Neural progenitor cell (in vitro differentiated cells): ENCODE data around the gene ME2.

Experiments used
- EZH2 ChIP-seq: fragments of 200-600 bp; sonication (generic); IDR thresholded peaks from 2 replicates; pipeline ENCODE4 v1.6.1; 2017; ENCODE audit warnings: antibody characterized with exemption, mild to moderate bottlenecking, moderate library complexity
- EZH2phosphoT487 ChIP-seq: fragments of 200-600 bp; sonication (generic); IDR thresholded peaks from 2 replicates; pipeline ENCODE4 v1.6.1; 2017; ENCODE audit warnings: antibody characterized with exemption
- TF ChIP-seq, protein P1 (sequence below): fragments of 200-600 bp; sonication (generic); IDR thresholded peaks from 2 replicates; pipeline ENCODE4 v1.5.1; 2017; ENCODE audit warnings: antibody characterized with exemption, mild to moderate bottlenecking

DNA sequence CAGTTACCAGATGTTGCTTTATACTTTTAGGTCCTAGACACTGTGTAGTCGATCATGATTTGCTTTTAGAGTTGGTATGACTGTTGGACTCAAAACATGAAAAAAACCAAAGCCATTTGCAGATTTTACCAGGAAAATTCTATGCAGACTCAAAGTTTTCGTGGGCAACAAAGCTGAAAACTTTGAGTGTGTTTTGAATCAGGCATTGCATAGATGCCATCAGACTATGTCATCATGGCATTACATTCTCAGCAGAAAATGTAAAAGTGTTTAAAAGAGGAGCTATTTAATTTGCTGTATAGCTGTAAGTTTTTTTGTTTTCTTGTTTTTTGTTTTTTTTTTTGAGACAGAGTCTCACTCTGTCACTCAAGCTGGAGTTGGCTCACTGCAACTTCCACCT is 45.5 kb downstream of the ME2 start:
- TF ChIP-seq, protein P1, sequence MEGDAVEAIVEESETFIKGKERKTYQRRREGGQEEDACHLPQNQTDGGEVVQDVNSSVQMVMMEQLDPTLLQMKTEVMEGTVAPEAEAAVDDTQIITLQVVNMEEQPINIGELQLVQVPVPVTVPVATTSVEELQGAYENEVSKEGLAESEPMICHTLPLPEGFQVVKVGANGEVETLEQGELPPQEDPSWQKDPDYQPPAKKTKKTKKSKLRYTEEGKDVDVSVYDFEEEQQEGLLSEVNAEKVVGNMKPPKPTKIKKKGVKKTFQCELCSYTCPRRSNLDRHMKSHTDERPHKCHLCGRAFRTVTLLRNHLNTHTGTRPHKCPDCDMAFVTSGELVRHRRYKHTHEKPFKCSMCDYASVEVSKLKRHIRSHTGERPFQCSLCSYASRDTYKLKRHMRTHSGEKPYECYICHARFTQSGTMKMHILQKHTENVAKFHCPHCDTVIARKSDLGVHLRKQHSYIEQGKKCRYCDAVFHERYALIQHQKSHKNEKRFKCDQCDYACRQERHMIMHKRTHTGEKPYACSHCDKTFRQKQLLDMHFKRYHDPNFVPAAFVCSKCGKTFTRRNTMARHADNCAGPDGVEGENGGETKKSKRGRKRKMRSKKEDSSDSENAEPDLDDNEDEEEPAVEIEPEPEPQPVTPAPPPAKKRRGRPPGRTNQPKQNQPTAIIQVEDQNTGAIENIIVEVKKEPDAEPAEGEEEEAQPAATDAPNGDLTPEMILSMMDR: no peak
- TF ChIP-seq EZH2: no peak
- no peak for TF ChIP-seq EZH2phosphoT487
